C4-2B (cell line): ENCODE measurements around the gene NIPBL.

Experiments used
- ZFX ChIP-seq: fragments of 450-650 bp; IDR thresholded peaks from 2 replicates; pipeline ENCODE4 v1.6.1; 2017
- TF ChIP-seq, protein P1 (sequence below): fragments of 450-650 bp; conservative IDR thresholded peaks from 2 replicates; pipeline ENCODE4 v1.5.1; 2017; ENCODE audit warnings: mild to moderate bottlenecking

DNA sequence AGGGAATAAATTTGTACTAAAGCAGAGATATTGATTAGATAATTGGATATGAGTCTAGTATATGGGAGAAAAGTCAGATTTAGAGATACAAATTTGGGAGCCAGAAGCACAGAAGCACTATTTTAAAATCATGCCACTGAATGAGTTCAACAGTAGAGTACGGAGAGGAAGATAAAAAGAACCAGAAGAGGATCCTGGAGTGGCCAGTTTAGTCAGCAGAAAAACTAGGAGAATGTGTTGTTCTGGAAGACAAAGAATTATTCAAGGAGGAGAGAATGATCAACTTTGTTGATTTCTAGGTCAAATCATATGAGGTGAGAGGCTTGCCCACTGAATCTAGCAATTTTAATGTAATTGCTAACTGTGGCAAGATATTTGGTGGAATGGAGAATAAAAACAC lies 67.0 kb downstream of the NIPBL start:
- TF ChIP-seq, protein P1, sequence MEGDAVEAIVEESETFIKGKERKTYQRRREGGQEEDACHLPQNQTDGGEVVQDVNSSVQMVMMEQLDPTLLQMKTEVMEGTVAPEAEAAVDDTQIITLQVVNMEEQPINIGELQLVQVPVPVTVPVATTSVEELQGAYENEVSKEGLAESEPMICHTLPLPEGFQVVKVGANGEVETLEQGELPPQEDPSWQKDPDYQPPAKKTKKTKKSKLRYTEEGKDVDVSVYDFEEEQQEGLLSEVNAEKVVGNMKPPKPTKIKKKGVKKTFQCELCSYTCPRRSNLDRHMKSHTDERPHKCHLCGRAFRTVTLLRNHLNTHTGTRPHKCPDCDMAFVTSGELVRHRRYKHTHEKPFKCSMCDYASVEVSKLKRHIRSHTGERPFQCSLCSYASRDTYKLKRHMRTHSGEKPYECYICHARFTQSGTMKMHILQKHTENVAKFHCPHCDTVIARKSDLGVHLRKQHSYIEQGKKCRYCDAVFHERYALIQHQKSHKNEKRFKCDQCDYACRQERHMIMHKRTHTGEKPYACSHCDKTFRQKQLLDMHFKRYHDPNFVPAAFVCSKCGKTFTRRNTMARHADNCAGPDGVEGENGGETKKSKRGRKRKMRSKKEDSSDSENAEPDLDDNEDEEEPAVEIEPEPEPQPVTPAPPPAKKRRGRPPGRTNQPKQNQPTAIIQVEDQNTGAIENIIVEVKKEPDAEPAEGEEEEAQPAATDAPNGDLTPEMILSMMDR: no peak
- TF ChIP-seq ZFX: no peak
